Hypothalamus (tissue), 51 donors: ENCODE measurements around the gene OPN1LW.
"Not testable (repeated sequence)": the region's sequence is repeated elsewhere in the genome, so short reads cannot be mapped to it uniquely, and the experiment has no call there.

Source experiments
- DNase-seq, 51 donors: peaks; one replicate each; lab custom pipeline; 2025; lab: John Stamatoyannopoulos, UW

Gene OPN1LW

GRCh38 chrX:154196466-154196865 lies 52.4 kb downstream of the OPN1LW start:
- DNase-seq: not testable (repeated sequence)
